BJ (cell line): ENCODE measurements around the gene KDM4F. TPM values are rescaled to one million over a fixed set of nuclear protein-coding genes. Genes with fewer than 3 reads are reported as not detected.
"Not testable (repeated sequence)": the region's sequence is repeated elsewhere in the genome, so short reads cannot be mapped to it uniquely, and the experiment has no call there.

ENCODE experiments used
- CTCF ChIA-PET: fragments of 350-600 bp; formaldehyde crosslinking; extraction: SDS; loops from one replicate; lab custom pipeline; 2021; ENCODE audit warnings: antibody characterized with exemption, inconsistent platforms; lab: Yijun Ruan, JAX
- POLR2A ChIA-PET: fragments of 300-600 bp; sonication (Branson Sonifier 250); formaldehyde crosslinking; extraction: SDS; loops from one replicate; lab custom pipeline; 2021; ENCODE audit warnings: antibody characterized with exemption; lab: Charles Lee
- DNase-seq: peaks from one replicate; pipeline ENCODE4 v3.0.0-alpha.2; 2011; ENCODE audit warnings: low read depth
- H3K27me3 ChIP-seq: 2 replicates; pipeline ENCODE4 v1.6.0; 2011; ENCODE audit warnings: low read length; ENCODE audit not compliant: control insufficient read depth, insufficient read depth
- H3K36me3 ChIP-seq: 2 replicates; pipeline ENCODE4 v1.5.1; 2011; ENCODE audit warnings: low read length; ENCODE audit not compliant: control insufficient read depth, insufficient read depth
- H3K4me3 ChIP-seq: 2 replicates; pipeline ENCODE4 v1.5.1; 2011; ENCODE audit warnings: low read depth, mild to moderate bottlenecking, control low read depth, low read length
- CTCF ChIP-seq: IDR thresholded peaks from 2 replicates; pipeline ENCODE4 v1.5.1; 2011; ENCODE audit warnings: low read depth, mild to moderate bottlenecking, control low read depth, inconsistent platforms, low read length, moderate library complexity; ENCODE audit not compliant: insufficient read depth
- polyA plus RNA-seq: library from polyadenylated mRNA; depleted of rRNA; stranded (reverse); fragments of >200 nt; gene quantifications from 2 replicates; pipeline ENCODE4 v1.2.3, GENCODE V29; 2011

Gene KDM4F
- polyA plus RNA-seq, 1 experiment: not detected

GRCh38 chr11:95024958-95025357 lies 24.3 kb upstream of the KDM4F start, which contains the start of gene KDM4E:
Gene KDM4E, plus strand, starts transcription at chr11:95025258. Its CDS starts 300 bp downstream, at chr11:95025558.
- Histone ChIP-seq H3K36me3 (no peaks in the 10 kb centered on the region), H3K4me3 (no peak within 1 kb of the TSS), H3K27me3 (no peaks in the 10 kb centered on the region)
- no peak for TF ChIP-seq CTCF
- ChIA-PET CTCF (no interaction called here), POLR2A (no interaction called here)
- DNase-seq: no peak

- POLR2A ChIA-PET, H3K4me3 ChIP-seq, DNase-seq, H3K27me3 ChIP-seq, H3K36me3 ChIP-seq, CTCF ChIA-PET: not testable (repeated sequence)
These were observed 23.6 kb upstream of the KDM4F start for GRCh38 chr11:95025594-95025993.

GRCh38 chr11:95028357-95028756 lies 20.9 kb upstream of the KDM4F start:
- POLR2A ChIA-PET: no interaction called here
- no peak overlapping the region for H3K4me3 ChIP-seq
- H3K36me3 ChIP-seq: no peaks in the 10 kb centered on the region
- no peaks in the 10 kb centered on the region for H3K27me3 ChIP-seq
- DNase-seq: no peak
- TF ChIP-seq CTCF: no peak
- CTCF ChIA-PET: interaction anchor here (0.7 kb wide), 1 partner anchor 452 kb away, joined by 3 read pairs; no protein-coding TSS in a partner anchor

GRCh38 chr11:95033051-95033450 lies 16.2 kb upstream of the KDM4F start:
- Histone ChIP-seq H3K36me3 (no peaks in the 10 kb centered on the region), H3K27me3 (no peaks in the 10 kb centered on the region), H3K4me3 (no peak overlapping the region)
- DNase-seq: no peak
- CTCF ChIA-PET: no interaction called here
- no peak for TF ChIP-seq CTCF
- POLR2A ChIA-PET: no interaction called here

GRCh38 chr11:95035316-95035715 lies 13.9 kb upstream of the KDM4F start:
- no peak for TF ChIP-seq CTCF
- ChIA-PET CTCF (no interaction called here), POLR2A (no interaction called here)
- DNase-seq: no peak
- no peak overlapping the region for H3K4me3 ChIP-seq
- no peaks in the 10 kb centered on the region for H3K27me3 ChIP-seq
- no peaks in the 10 kb centered on the region for H3K36me3 ChIP-seq

- POLR2A ChIA-PET: not testable (repeated sequence)
These were observed 11.7 kb upstream of the KDM4F start for GRCh38 chr11:95037356-95038035.

More at GRCh38 chr11:95037356-95038035, 11.7 kb upstream of the KDM4F start:
- peak overlapping the region; percentile 11 for H3K4me3 ChIP-seq
- CTCF ChIA-PET, DNase-seq, H3K36me3 ChIP-seq, H3K27me3 ChIP-seq: not testable (repeated sequence)
- peak; percentile 16; the same call in 1 of the 2 replicates for TF ChIP-seq CTCF
